Activated T-helper 1 cell treated with anti-CD3 and anti-CD28 coated beads, Interleukin-12 subunit alpha, Interleukin-12 subunit beta, Interleukin-2, Interleukin-4 antibody, amounts not matched to agents 30 ng/mL and 10 ng/mL and 1 ng/mL, durations not matched to agents 14 hours and 24 hours and 36 hours (primary cell): ENCODE data around the gene HOXB6. TPM values are rescaled to one million over a fixed set of nuclear protein-coding genes. Genes with fewer than 3 reads are reported as not detected.
A peak's percentile ranks its signal among the peaks of the same experiment; 100 is the strongest.

Source experiments
- DNase-seq: peaks from one replicate; pipeline ENCODE4 v3.0.0; 2021; ENCODE audit warnings: low spot score
- H3K27ac Mint-ChIP-seq: one replicate; pipeline ENCODE4 v1.8.0; 2021; ENCODE audit warnings: mild to moderate bottlenecking, mixed read lengths
- H3K27me3 Mint-ChIP-seq: one replicate; pipeline ENCODE4 v1.8.0; 2022; ENCODE audit warnings: mild to moderate bottlenecking, moderate library complexity, mixed read lengths; ENCODE audit not compliant: insufficient read depth
- H3K36me3 Mint-ChIP-seq: one replicate; pipeline ENCODE4 v1.8.0; 2021; ENCODE audit warnings: low read depth, mixed read lengths
- H3K4me1 Mint-ChIP-seq: one replicate; pipeline ENCODE4 v1.8.0; 2021; ENCODE audit warnings: low read depth, mixed read lengths
- H3K4me3 Mint-ChIP-seq: one replicate; pipeline ENCODE4 v1.8.0; 2021; ENCODE audit warnings: mild to moderate bottlenecking, moderate library complexity, mixed read lengths
- H3K9me3 Mint-ChIP-seq: one replicate; pipeline ENCODE4 v1.8.0; 2021; ENCODE audit warnings: mixed read lengths
- intact Hi-C: fragments of 100-400 bp; cut with micrococcal nuclease; formaldehyde crosslinking; loops from one replicate; pipeline ENCODE4 v1.15.1; 2024
- total RNA-seq: library from RNA; stranded (reverse); gene quantifications from 2 replicates; pipeline ENCODE4 v1.2.3, GENCODE V29; 2022

HOXB6 gene
- total RNA-seq, 1 donor from 2014 or later: 0.99 TPM

DNA sequence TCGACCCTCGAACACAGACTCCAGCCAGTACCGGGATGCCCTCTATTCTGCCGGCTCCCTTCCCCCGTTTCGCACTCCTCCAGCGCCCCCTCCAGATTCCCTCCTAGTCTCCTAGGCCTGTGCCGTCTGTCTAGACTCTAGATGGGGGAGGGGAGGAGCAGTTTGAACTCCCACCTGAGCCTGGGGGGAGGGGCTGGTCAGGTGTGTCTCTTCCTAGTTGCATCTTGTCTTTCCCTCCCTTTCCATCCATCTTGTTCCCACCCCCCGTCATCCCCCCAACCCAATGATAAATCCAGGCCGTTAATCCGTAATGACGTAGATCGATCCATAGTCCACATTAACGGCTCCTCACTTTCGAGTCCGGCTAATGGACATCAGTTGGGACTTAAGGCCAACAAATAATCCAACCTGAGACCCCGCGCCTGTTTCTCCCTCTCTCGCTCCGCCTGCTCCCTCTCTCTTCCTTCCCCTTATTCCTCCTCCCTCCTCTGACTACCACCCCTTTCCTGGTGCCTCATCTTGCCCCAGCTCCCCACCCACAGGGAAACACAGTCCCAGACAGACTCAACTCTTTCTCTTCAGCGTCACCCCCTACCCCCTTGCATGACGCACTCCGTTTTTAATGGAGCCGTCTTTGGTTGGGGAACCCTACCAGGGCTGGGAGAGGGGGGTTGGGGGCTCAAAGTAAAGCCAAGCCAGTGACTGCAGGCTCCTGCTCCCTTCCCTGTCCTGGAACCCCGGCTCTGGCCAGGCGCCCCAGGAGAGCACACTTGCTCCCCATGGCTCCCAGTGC lies 7.9 kb downstream of the HOXB6 start:
- H3K27ac Mint-ChIP-seq: peak overlapping the region; percentile 80
- no peaks in the 10 kb centered on the region for H3K9me3 Mint-ChIP-seq
- intact Hi-C loops: loop anchor here (2.0 to 10.0 kb wide), 2 partner anchors 14 to 462 kb away; partner anchors contain the start of gene HOXB7
- H3K4me1 Mint-ChIP-seq: peaks cover 51% of the 10 kb centered on the region
- peak overlapping the region; percentile 77 for H3K4me3 Mint-ChIP-seq
- peaks cover 2% of the 10 kb centered on the region for H3K36me3 Mint-ChIP-seq
- DNase-seq: no peak
- H3K27me3 Mint-ChIP-seq: peaks cover 78% of the 10 kb centered on the region

DNA sequence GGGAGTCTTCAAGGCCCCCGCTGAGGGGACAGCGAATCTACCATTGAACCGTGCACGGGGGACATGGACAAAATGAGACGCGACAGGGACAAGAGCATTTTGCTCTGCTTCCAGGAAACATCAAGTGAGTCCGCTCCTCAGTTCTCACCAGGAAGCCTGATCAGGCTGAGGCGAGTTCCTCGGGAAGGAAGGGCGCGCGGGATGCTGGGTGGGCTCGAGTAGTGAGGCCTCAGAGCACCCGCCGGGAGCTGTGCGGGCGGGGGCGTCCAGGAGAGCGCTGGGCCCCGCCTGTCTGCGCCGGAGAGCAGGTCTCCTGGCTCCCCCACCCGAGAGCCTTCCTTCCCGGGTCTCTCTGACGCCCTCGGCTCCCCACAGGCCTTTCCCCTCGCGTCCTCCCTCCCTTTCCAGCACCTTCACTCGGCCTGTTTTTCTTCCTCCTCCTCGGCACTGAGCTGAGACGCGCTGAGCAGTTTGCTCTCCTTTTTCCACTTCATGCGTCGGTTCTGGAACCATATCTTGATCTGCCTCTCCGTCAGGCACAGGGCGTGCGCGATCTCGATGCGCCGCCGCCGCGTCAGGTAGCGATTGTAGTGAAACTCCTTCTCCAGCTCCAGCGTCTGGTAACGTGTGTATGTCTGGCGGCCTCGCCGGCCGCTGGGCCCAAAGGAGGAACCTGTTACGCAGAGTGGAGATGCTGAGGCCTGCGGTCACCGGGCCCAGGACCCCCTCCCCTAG lies 8.6 kb downstream of the HOXB6 start:
- H3K36me3 Mint-ChIP-seq: peaks cover 2% of the 10 kb centered on the region
- H3K9me3 Mint-ChIP-seq: no peaks in the 10 kb centered on the region
- peaks cover 51% of the 10 kb centered on the region for H3K4me1 Mint-ChIP-seq
- H3K27ac Mint-ChIP-seq: peak overlapping the region; percentile 33
- peaks cover 78% of the 10 kb centered on the region for H3K27me3 Mint-ChIP-seq
- intact Hi-C loops: loop anchor here (2.0 to 10.0 kb wide), 2 partner anchors 15 to 461 kb away; partner anchors contain the start of gene HOXB7
- no peak for DNase-seq
- H3K4me3 Mint-ChIP-seq: peak overlapping the region; percentile 77

DNA sequence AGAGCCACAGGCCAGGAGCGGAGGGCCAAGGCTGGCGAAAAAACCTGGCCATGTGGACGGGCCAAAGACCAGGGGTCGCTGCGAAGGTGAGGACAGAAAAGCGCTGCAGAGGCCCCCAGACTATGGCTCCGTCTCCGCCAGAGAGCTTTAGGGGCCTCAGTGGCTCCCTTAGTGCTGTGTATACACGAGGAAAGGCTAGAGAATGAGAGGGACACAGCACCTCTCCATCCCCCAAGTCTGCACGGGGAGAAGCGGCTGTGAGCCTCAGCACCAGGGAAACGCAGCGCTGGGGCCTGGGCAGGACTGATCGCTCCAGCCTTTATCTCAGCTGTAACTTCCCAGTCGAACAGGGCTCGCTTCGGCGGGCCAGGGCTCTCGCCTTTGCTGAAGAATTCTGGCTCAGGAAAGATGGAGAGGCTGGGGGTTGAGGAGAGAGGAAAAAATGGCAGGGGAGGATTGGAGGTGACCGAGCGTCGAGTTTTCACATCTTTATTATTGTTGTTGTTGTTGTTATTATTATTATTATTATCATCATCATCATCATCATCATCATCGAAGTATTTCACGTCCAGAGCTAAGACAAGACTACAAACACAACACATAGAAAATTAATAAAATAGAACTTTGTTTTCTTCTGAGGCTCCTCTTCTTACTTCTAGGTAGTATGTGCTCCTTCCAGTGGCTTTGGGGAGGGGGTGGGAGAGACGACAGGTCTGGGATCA lies 9.3 kb downstream of the HOXB6 start:
- H3K4me3 Mint-ChIP-seq: peak overlapping the region; percentile 72
- intact Hi-C loops: loop anchor here (10.0 kb wide), 1 partner anchor 461 kb away; no protein-coding TSS in a partner anchor
- peaks cover 77% of the 10 kb centered on the region for H3K27me3 Mint-ChIP-seq
- DNase-seq: no peak
- no peak overlapping the region for H3K27ac Mint-ChIP-seq
- H3K4me1 Mint-ChIP-seq: peaks cover 51% of the 10 kb centered on the region
- no peaks in the 10 kb centered on the region for H3K9me3 Mint-ChIP-seq
- peaks cover 3% of the 10 kb centered on the region for H3K36me3 Mint-ChIP-seq

DNA sequence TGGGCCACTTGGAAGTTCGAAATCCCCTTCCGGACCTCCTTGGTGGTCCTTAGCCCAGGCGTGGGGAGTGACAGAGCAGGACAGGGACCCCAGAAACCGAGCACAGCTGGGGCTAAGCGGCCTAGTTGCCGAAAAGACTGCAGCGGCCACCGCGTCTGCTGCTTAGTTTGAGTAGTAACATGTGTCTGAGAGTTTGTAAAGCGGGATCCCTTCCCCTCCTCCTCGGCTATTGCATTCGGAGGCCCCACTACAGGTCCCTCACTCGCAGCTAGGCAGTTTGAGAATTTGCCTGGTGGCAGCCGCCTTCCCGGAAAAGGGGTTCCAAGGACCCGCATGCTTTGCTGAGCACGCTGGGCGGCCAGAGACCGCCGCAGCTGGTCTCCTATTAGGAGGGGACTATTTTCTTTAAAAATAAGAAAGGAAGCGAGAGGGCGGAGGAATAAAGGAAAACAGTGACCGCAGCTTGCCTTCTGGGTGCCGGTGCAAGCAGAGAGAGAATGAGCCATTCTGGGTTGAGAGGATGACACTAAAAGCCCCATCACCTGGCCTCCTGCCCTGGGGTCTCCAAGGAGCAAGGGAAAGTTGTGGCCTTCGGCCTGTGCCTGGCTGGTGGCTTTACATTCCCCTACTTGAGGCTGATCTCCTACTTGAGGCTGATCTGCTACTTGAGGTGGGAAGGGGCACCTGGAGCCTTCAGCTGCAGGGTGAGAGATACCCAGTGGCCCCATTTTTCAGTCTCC lies 10.1 kb downstream of the HOXB6 start:
- intact Hi-C loops: loop anchor here (1.0 to 10.0 kb wide), 2 partner anchors 258 to 460 kb away; no protein-coding TSS in a partner anchor
- peaks cover 77% of the 10 kb centered on the region for H3K27me3 Mint-ChIP-seq
- H3K4me1 Mint-ChIP-seq: peaks cover 54% of the 10 kb centered on the region
- H3K27ac Mint-ChIP-seq: no peak overlapping the region
- peaks cover 5% of the 10 kb centered on the region for H3K36me3 Mint-ChIP-seq
- no peak overlapping the region for H3K4me3 Mint-ChIP-seq
- DNase-seq: no peak
- H3K9me3 Mint-ChIP-seq: no peaks in the 10 kb centered on the region

DNA sequence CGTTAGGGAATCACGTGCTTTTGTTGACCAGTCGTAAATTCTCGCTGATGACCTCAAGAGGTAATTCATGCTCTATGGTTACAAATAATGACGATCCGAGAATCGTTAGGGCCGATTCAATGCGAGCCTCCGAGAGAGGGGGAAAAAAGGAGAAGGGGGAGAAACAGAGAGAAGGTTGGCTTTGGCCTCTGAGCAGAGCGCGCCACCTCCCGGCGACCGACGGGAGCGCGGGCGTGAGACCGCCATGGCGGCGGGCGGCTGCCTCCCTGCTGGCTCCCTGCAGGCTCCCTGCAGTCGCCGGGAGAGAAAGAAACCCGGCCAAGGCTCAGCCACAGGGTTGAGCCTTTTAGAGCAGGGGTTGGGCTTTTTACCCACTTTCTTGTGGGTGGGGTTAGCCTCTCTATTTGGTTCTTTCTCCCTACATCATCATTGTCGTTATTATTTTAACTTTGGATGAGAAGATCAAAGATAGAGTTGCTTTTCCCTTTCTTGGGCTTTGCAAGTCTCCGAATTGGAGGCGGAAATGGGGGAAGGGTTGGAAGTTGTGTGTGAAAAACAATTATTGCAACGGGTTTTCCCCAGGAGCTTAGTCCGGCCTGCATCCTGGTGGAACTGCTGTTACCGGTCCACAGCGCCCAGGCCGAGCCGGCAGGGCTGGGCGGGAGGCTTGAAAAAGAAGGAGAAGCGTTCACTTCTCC lies 10.8 kb downstream of the HOXB6 start:
- Mint-ChIP-seq H3K27ac (no peak overlapping the region), H3K27me3 (peaks cover 75% of the 10 kb centered on the region), H3K4me3 (peak overlapping the region; percentile 82), H3K9me3 (no peaks in the 10 kb centered on the region), H3K36me3 (peaks cover 7% of the 10 kb centered on the region), H3K4me1 (peaks cover 59% of the 10 kb centered on the region)
- peak; percentile 79 for DNase-seq
- intact Hi-C loops: loop anchor here (1.0 to 10.0 kb wide), 5 partner anchors 258 to 569 kb away; no protein-coding TSS in a partner anchor

DNA sequence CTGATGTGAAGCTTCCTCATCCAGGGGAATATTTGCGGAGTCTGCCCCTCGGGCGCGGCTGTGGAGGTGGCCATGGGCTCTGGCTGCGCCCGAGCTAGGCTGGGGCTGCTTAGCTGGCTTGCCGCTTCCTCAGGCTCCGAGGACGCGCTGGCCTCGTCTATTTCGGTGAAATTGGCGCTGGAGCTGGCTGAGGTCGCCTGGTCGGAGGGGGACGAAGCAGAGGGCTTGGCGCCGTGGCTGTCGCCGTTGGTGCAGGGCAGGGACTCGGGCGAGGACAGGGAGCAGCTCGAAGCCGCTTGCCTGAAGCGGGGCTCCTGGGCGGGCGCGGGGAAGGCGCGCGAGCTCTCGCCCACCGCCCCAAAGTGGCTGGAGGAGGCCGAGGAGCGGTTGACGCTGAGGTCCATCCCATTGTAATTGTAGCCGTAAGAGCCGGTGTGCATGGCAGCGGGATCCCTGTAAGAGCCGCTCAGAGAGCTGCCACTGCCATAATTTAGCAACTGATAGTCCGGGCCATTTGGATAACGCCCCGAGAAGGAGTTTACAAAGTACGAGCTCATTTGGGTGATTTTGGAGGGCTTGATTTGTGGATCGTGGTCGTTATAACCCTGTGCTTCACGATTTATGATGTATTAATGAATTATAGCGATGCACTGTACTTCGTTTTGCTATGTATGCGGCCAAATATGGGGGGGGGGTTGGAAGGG lies 11.5 kb downstream of the HOXB6 start, which contains the start of gene HOXB5:
HOXB5 (minus strand) TSS at position 654 of the 704 bp plus-strand sequence; CDS start at position 557, 97 bp downstream.
- no peaks in the 10 kb centered on the region for H3K9me3 Mint-ChIP-seq
- peaks cover 76% of the 10 kb centered on the region for H3K27me3 Mint-ChIP-seq
- peak within 1 kb of the TSS; percentile 34 for H3K27ac Mint-ChIP-seq
- intact Hi-C loops: loop anchor here (1.0 to 10.0 kb wide), 4 partner anchors 286 to 568 kb away; no protein-coding TSS in a partner anchor
- peak within 1 kb of the TSS; percentile 82 for H3K4me3 Mint-ChIP-seq
- H3K4me1 Mint-ChIP-seq: peaks cover 58% of the 10 kb centered on the region
- H3K36me3 Mint-ChIP-seq: peaks cover 7% of the 10 kb centered on the region
- DNase-seq: no peak

DNA sequence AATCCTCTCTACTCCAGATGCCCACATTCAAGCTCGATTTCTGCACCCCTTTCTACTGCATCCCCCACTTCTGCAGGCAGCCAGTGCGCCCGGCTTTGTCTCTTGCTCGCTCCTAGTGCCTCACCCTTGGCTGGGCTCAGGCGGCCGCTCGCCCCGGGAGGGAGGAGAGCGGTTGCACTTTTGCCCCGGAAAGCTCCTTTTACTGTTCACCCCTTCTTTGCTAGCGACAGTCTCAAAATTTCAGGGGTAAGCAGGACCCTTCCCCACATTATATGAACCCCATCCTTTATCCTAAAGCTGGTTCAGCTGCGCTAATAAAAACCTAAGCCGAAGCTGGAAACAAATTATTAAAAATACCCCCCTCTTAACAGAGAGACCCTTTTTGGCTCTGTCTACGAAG lies 12.2 kb downstream of the HOXB6 start:
- Mint-ChIP-seq H3K9me3 (no peaks in the 10 kb centered on the region), H3K4me3 (peak overlapping the region; percentile 82), H3K4me1 (peaks cover 58% of the 10 kb centered on the region), H3K36me3 (peaks cover 7% of the 10 kb centered on the region), H3K27me3 (peaks cover 70% of the 10 kb centered on the region), H3K27ac (no peak overlapping the region)
- DNase-seq: no peak
- intact Hi-C loops: loop anchor here (2.0 to 10.0 kb wide), 3 partner anchors 286 to 458 kb away; no protein-coding TSS in a partner anchor

DNA sequence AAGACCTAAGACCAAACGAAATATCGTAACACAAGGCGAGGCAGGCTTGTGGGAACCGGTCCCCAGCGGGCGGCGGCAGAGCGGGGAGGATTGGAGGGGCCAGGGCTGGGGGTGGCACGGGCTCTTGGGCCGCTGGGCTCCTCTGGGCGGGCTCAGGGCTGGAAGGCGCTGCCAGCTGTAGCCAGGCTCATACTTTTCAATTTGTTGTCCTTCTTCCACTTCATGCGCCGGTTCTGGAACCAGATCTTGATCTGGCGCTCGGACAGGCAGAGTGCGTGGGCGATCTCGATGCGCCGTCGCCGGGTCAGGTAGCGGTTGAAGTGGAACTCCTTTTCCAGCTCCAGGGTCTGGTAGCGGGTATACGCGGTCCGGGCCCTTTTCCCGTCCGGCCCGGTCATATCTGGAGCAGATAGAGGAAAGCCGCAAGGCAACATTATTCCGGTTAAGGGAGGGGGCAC lies 12.7 kb downstream of the HOXB6 start:
- H3K27ac Mint-ChIP-seq: no peak overlapping the region
- peaks cover 7% of the 10 kb centered on the region for H3K36me3 Mint-ChIP-seq
- no peak for DNase-seq
- intact Hi-C loops: loop anchor here (2.0 to 10.0 kb wide), 3 partner anchors 285 to 457 kb away; no protein-coding TSS in a partner anchor
- no peaks in the 10 kb centered on the region for H3K9me3 Mint-ChIP-seq
- no peak overlapping the region for H3K4me3 Mint-ChIP-seq
- peaks cover 70% of the 10 kb centered on the region for H3K27me3 Mint-ChIP-seq
- H3K4me1 Mint-ChIP-seq: peaks cover 58% of the 10 kb centered on the region

DNA sequence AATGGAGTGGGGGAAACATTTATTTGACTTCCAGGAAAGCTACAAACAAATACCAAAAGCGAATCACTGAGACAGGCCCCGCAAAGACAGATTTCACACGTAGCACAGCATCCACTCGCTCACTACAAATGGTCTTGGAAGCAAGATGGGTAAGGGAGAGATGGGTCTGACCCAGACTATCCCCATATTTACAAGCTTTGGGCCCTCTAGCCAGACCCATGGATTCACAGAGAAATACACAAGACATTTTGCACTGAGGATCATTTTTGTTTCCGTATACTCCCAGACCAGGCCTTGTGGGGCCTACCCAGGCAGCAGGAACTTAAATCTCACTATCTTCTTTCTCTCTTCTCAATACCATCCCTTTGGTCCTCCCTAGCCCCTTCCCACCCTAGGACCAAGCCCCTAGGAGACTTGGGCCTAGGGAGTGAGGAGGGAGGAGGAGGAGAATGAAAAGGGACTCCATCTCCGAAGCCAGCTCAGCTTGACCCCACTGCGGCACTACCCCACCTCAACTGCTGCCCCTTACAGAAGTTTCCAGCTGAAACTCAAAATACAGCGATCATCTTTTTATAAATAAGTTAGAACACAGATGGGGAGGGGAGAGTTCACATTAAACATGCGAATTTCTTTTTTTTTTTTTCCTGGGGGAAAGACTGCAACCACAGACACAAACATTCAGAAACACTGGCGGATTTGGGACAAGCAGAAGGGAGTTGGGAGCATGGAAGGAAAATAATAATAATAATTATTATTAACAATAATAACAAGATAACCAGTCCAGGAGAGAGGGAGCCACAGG lies 13.3 kb downstream of the HOXB6 start:
- Mint-ChIP-seq H3K27me3 (peaks cover 70% of the 10 kb centered on the region), H3K36me3 (peaks cover 7% of the 10 kb centered on the region), H3K27ac (no peak overlapping the region), H3K9me3 (no peaks in the 10 kb centered on the region), H3K4me3 (no peak overlapping the region), H3K4me1 (peaks cover 58% of the 10 kb centered on the region)
- DNase-seq: no peak
- intact Hi-C loops: loop anchor here (2.0 to 10.0 kb wide), 3 partner anchors 285 to 457 kb away; no protein-coding TSS in a partner anchor

DNA sequence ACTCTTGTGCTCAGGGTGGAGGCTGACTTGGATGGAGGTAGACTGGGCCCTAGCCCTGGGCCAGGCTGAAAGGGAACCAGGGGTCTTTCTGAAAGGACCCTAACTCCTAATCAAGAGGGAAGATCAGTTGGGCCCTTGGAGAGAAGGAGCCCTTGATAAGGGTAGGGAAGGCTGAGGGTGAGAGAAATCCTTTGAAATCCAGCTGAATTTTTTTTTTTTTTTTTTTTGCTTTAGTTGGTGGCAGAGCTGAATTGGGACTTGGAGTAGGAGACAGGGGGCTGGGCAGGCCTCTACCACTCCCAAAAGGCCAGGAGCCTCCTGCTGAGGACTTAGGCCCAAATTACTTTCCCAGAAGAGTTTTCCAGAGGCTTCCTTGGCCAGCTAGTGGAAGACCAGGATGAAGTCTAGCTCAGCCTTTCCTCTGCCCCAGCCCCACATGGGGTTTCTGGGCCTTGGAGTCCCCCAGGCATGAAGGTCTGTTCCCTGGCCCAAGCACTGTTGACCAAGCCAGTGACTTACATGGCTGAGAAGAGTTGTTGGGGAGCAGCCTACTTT lies 14.1 kb downstream of the HOXB6 start:
- Mint-ChIP-seq H3K27ac (peak overlapping the region; percentile 40), H3K36me3 (peaks cover 5% of the 10 kb centered on the region), H3K9me3 (no peaks in the 10 kb centered on the region), H3K4me3 (no peak overlapping the region), H3K4me1 (peaks cover 62% of the 10 kb centered on the region), H3K27me3 (peaks cover 68% of the 10 kb centered on the region)
- intact Hi-C loops: loop anchor here (10.0 kb wide), 1 partner anchor 456 kb away; no protein-coding TSS in a partner anchor
- no peak for DNase-seq
